IgD-negative memory B cell (primary cell): ENCODE measurements around the gene DDIT4. TPM values are rescaled to one million over a fixed set of nuclear protein-coding genes. Genes with fewer than 3 reads are reported as not detected.
"Not testable (repeated sequence)": the region's sequence is repeated elsewhere in the genome, so short reads cannot be mapped to it uniquely, and the experiment has no call there.

Experiments
- H3K27ac Mint-ChIP-seq, 3 donors: one replicate each; pipeline ENCODE4 v1.8.0; 2020 to 2022; ENCODE audit warnings: mild to moderate bottlenecking in 3 of 3, mixed read lengths in 3 of 3, moderate library complexity in 1 of 3
- H3K27me3 Mint-ChIP-seq: one replicate; pipeline ENCODE4 v1.8.0; 2021; ENCODE audit warnings: mixed read lengths
- H3K36me3 Mint-ChIP-seq: one replicate; pipeline ENCODE4 v1.8.0; 2020; ENCODE audit warnings: mild to moderate bottlenecking, mixed read lengths
- H3K4me1 Mint-ChIP-seq, 3 donors: one replicate each; pipeline ENCODE4 v1.8.0; 2020 to 2022; ENCODE audit warnings: mixed read lengths in 3 of 3, mild to moderate bottlenecking in 1 of 3
- H3K4me3 Mint-ChIP-seq, 4 donors: one replicate each; pipeline ENCODE4 v1.8.0; 2020 to 2022; ENCODE audit warnings: mild to moderate bottlenecking in 4 of 4, mixed read lengths in 4 of 4, moderate library complexity in 3 of 4
- H3K9me3 Mint-ChIP-seq, 3 donors: one replicate each; pipeline ENCODE4 v1.8.0; 2020 to 2021; ENCODE audit warnings: mixed read lengths in 3 of 3, mild to moderate bottlenecking in 1 of 3
- polyA plus RNA-seq: library from polyadenylated mRNA; unstranded; fragments of 300-500 nt; fragmentation: Illumina TruSeq; gene quantifications from one replicate; pipeline ENCODE4 v1.2.3, GENCODE V29; 2021

Gene DDIT4
- polyA plus RNA-seq, 1 donor from 2014 or later = 79.9 TPM

GRCh38 chr10:72241691-72242252 is 32.0 kb upstream of the DDIT4 start:
- peak overlapping the region in 1 of 3 donors; percentile 71 for H3K27ac Mint-ChIP-seq

DNA sequence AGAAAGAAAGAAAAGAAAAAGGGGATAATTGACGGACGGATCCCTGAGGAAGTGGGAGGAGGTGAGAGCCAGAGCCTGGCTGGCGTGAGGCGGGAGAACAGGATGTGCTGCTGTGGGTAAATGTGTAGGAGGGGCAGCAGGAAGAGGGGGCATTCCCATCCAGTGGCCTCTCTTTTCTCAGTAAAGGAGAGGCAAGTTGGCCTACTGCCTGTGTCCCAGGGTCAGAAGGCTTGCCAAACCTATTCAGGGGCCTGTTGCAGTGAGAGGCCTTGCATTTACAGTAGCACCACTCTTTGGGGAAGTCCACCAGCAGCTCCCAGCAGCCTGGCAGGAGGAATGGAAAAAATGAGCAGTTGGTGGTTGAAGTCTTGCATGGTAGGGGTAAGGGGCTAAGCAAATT is 31.0 kb upstream of the DDIT4 start:
- Mint-ChIP-seq H3K4me3 (peak overlapping the region in 1 of 4 donors; percentile 63), H3K4me1 (peaks cover 27 to 52% (median 47%) of the 10 kb centered on the region in 3 donors)

More at GRCh38 chr10:72241691-72242252, 32.0 kb upstream of the DDIT4 start:
- Mint-ChIP-seq H3K4me1 (peaks cover 27 to 46% (median 41%) of the 10 kb centered on the region in 3 donors), H3K4me3 (no peak overlapping the region), H3K9me3 (no peaks in the 10 kb centered on the region), H3K36me3 (no peaks in the 10 kb centered on the region), H3K27me3 (no peaks in the 10 kb centered on the region)

GRCh38 chr10:72243822-72244437 is 29.8 kb upstream of the DDIT4 start:
- H3K36me3 Mint-ChIP-seq = no peaks in the 10 kb centered on the region
- no peaks in the 10 kb centered on the region for H3K27me3 Mint-ChIP-seq
- H3K9me3 Mint-ChIP-seq = no peaks in the 10 kb centered on the region
- peaks cover 39 to 61% (median 56%) of the 10 kb centered on the region in 3 donors for H3K4me1 Mint-ChIP-seq
- H3K4me3 Mint-ChIP-seq = peak overlapping the region in 2 of 4 donors; percentile 49 to 79
- peak overlapping the region; percentile 51 to 73 (median 68) for H3K27ac Mint-ChIP-seq

More for the DNA sequence above, 31.0 kb upstream of the DDIT4 start:
- H3K36me3 Mint-ChIP-seq = no peaks in the 10 kb centered on the region
- H3K27me3 Mint-ChIP-seq = no peaks in the 10 kb centered on the region
- H3K27ac Mint-ChIP-seq = peak overlapping the region in 1 of 3 donors; percentile 31
- no peaks in the 10 kb centered on the region for H3K9me3 Mint-ChIP-seq

- H3K4me3 Mint-ChIP-seq = peak overlapping the region in 3 of 4 donors; percentile 39 to 79 (median 49)
- peak overlapping the region; percentile 42 to 68 (median 51) for H3K27ac Mint-ChIP-seq
- no peaks in the 10 kb centered on the region for H3K36me3 Mint-ChIP-seq
- H3K4me1 Mint-ChIP-seq = peaks cover 41 to 63% (median 60%) of the 10 kb centered on the region in 3 donors
- no peaks in the 10 kb centered on the region for H3K27me3 Mint-ChIP-seq
- H3K9me3 Mint-ChIP-seq = no peaks in the 10 kb centered on the region
These were observed 29.1 kb upstream of the DDIT4 start for GRCh38 chr10:72244573-72245038.

DNA sequence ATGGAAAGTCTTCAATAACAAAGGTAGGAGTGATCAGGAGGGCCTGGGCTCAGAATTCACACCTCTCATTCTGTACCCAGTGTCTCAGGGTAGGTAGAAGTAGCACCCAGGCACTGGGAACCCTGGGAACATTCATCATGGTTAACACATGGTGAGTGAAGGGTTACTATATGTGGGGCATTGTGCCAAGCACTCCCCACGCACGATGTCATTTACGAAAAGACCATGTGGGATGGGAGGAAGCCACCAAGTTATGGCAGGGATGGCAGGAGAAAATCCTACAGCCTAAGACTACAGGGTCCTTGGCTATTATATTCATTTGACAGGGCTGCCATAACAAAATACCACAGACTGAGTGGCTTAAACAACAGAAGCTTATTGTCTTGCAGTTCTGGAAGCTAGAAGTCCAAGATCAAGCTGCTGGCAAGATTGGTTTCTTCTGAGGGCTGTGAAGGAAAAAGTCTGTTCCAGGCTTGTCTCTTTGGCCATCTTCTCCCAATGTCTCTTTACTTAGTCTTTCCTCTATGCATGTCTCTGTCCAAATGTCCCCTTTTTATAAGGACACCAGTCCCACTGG is 27.7 kb upstream of the DDIT4 start:
- no peaks in the 10 kb centered on the region for H3K9me3 Mint-ChIP-seq
- H3K27me3 Mint-ChIP-seq = no peaks in the 10 kb centered on the region
- H3K27ac Mint-ChIP-seq = peak overlapping the region; percentile 36 to 86 (median 62)
- no peaks in the 10 kb centered on the region for H3K36me3 Mint-ChIP-seq
- H3K4me1 Mint-ChIP-seq = peaks cover 44 to 67% (median 64%) of the 10 kb centered on the region in 3 donors
- peak overlapping the region in 3 of 4 donors; percentile 42 to 90 (median 83) for H3K4me3 Mint-ChIP-seq

DNA sequence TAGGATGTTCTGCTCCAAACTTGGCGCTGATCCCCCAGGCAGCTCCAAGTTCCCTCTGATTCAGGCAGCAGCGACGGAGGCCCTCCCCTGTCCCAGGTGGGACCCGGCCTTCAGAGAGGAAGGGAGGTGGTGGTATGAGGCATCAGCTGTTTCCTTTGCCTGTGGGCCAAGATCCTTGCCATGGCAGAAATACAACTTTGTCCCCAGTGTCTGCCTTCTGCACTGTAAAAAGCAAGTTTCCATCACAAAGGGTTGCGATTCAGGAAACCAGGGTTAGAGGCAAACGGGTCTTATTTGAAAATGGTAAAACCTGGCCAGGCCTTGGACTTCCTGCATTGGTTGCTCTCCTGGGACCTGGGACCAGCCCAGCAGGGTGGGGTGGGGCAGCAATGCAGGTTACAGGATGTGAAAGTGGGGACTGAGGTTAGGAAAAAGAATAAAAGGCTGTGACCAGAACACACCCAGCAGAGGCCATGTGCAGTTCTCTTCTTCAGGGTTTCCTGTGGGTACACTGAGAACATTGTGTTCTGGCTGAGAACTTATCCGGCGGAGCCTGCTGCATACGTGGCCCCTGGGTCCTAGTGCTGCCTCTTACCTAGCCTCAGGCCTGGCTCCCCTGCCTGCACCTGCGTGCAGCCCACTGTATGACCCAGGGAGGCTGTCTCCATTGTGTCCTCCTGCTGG is 25.1 kb upstream of the DDIT4 start:
- Mint-ChIP-seq H3K36me3 (peaks cover 2% of the 10 kb centered on the region), H3K27ac (peak overlapping the region; percentile 98), H3K4me1 (peaks cover 43 to 64% (median 62%) of the 10 kb centered on the region in 3 donors), H3K9me3 (no peaks in the 10 kb centered on the region), H3K4me3 (peak overlapping the region; percentile 77 to 96 (median 85)), H3K27me3 (no peaks in the 10 kb centered on the region)

DNA sequence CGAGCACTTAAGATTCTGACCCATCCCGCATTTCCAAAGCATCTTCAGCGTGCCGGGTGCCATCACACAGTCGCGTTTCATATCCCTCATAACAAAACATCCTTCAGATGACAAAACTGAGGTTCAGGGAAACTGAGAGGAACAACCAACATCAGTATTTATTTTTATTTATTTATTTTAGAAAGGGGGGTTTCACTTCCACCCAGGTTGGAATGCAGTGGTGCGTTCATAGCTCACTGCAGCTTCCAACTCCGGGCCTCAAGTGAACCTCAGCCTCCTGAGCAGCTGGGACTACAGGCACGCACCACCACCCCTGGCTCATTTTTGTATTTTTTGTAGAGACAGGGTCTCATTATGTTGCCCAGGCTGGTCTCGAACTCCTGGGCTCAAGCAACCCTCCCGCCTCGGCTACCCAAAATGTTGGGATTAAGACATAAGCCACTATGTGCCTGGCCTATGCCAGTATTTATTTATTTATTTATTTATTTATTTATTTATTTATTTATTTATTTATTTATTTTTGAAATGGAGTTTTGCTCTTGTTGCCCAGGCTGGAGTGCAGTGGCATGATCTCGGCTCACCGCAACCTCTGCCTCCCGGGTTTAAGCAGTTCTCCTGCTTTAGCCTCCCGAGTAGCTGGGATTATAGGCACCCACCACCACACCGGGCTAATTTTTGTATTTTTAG is 24.4 kb upstream of the DDIT4 start:
- H3K9me3 Mint-ChIP-seq, H3K36me3 Mint-ChIP-seq, H3K27me3 Mint-ChIP-seq: not testable (repeated sequence)
- Mint-ChIP-seq H3K4me1 (peaks cover 40 to 59% (median 56%) of the 10 kb centered on the region in 3 donors), H3K4me3 (peak overlapping the region; percentile 77 to 96 (median 85)), H3K27ac (peak overlapping the region; percentile 98)

DNA sequence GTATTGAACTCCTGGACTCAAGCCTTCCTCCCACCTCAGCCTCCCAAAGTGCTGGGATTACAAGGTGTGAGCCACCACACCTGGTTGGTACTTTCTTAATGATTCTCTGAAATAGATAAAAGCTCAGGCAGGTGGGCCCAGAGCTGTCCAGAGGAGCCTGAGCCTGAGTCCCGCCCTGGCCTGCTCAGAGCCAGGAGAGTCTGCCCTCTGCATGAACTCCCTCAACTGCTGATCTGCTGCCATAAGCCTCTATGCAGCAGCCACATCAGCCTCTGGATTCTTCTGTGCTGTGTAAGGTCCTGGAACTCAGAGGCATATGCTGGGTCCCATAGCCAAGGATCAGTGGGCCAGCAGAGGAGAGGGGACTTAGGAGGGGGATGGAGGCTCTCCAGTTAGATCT is 23.1 kb upstream of the DDIT4 start:
- Mint-ChIP-seq H3K9me3 (no peaks in the 10 kb centered on the region), H3K27ac (peak overlapping the region in 1 of 3 donors; percentile 73), H3K36me3 (peaks cover 3% of the 10 kb centered on the region)

GRCh38 chr10:72251635-72252034 is 22.1 kb upstream of the DDIT4 start:
- H3K4me1 Mint-ChIP-seq = peaks cover 40 to 57% (median 51%) of the 10 kb centered on the region in 3 donors
- peaks cover 3% of the 10 kb centered on the region for H3K36me3 Mint-ChIP-seq
- no peaks in the 10 kb centered on the region for H3K27me3 Mint-ChIP-seq
- H3K27ac Mint-ChIP-seq = peak overlapping the region in 1 of 3 donors; percentile 13
- peak overlapping the region in 2 of 4 donors; percentile 10 to 13 for H3K4me3 Mint-ChIP-seq
- H3K9me3 Mint-ChIP-seq = no peaks in the 10 kb centered on the region

More for the DNA sequence above, 23.1 kb upstream of the DDIT4 start:
- peak overlapping the region in 2 of 4 donors; percentile 59 to 89 for H3K4me3 Mint-ChIP-seq
- no peaks in the 10 kb centered on the region for H3K27me3 Mint-ChIP-seq
- peaks cover 41 to 60% (median 53%) of the 10 kb centered on the region in 3 donors for H3K4me1 Mint-ChIP-seq

- Mint-ChIP-seq H3K36me3 (peaks cover 6% of the 10 kb centered on the region), H3K4me3 (peak overlapping the region in 1 of 4 donors; percentile 27), H3K9me3 (no peaks in the 10 kb centered on the region), H3K4me1 (peaks cover 45 to 57% (median 49%) of the 10 kb centered on the region in 3 donors), H3K27me3 (no peaks in the 10 kb centered on the region), H3K27ac (peak overlapping the region in 2 of 3 donors; percentile 11 to 57)
These were observed 20.8 kb upstream of the DDIT4 start for GRCh38 chr10:72252972-72253371.

DNA sequence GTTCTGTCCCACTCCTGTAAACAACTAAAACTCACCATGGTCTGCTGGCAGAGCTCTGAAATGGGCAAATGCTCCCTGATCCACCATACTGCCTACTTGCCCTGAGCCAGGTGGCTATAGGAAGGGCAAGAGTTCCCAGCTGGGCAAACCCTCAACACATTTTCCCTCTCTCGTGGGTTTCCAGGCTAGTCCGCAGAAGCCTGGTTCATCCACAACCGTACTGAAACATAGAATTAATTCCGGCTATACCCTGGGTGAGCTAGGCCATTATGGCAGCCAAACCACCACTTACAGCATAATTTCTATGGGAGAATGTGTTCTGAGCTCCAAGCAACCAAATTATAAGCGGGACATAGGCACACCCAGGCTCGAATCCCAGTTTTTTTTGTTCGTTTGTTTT is 20.1 kb upstream of the DDIT4 start:
- H3K36me3 Mint-ChIP-seq = peaks cover 6% of the 10 kb centered on the region
- peaks cover 41 to 52% (median 44%) of the 10 kb centered on the region in 3 donors for H3K4me1 Mint-ChIP-seq
- H3K27me3 Mint-ChIP-seq = no peaks in the 10 kb centered on the region
- H3K9me3 Mint-ChIP-seq = no peaks in the 10 kb centered on the region
- H3K27ac Mint-ChIP-seq = peak overlapping the region in 1 of 3 donors; percentile 57
- H3K4me3 Mint-ChIP-seq = peak overlapping the region in 1 of 4 donors; percentile 17

GRCh38 chr10:72254813-72255568 is 18.7 kb upstream of the DDIT4 start:
- Mint-ChIP-seq H3K27ac (peak overlapping the region; percentile 65 to 85 (median 83)), H3K36me3 (peaks cover 6% of the 10 kb centered on the region), H3K4me3 (peak overlapping the region; percentile 23 to 80 (median 43)), H3K9me3 (no peaks in the 10 kb centered on the region), H3K4me1 (peaks cover 47 to 54% (median 48%) of the 10 kb centered on the region in 3 donors), H3K27me3 (no peaks in the 10 kb centered on the region)

- Mint-ChIP-seq H3K27me3 (no peaks in the 10 kb centered on the region), H3K36me3 (peaks cover 6% of the 10 kb centered on the region), H3K9me3 (no peaks in the 10 kb centered on the region), H3K4me3 (peak overlapping the region in 2 of 4 donors; percentile 46 to 88), H3K27ac (peak overlapping the region in 1 of 3 donors; percentile 96), H3K4me1 (peaks cover 47 to 56% (median 51%) of the 10 kb centered on the region in 3 donors)
These were observed 17.6 kb upstream of the DDIT4 start for GRCh38 chr10:72255977-72256729.
